ACC112 (cell line): ENCODE results near the gene TRIM66.

Source experiments
- H2AFZ ChIP-seq: fragments of 200-600 bp; sonication (generic); one replicate; pipeline ENCODE4 v1.6.0; 2017; ENCODE audit warnings: antibody characterized with exemption, low read length; ENCODE audit not compliant: unreplicated experiment
- H3K27ac ChIP-seq: fragments of 200-600 bp; sonication (generic); 2 replicates; pipeline ENCODE4 v1.5.1; 2014; ENCODE audit warnings: low read depth, mild to moderate bottlenecking, antibody characterized with exemption, low read length, moderate library complexity
- H3K27me3 ChIP-seq: fragments of 200-600 bp; sonication (generic); 2 replicates; pipeline ENCODE4 v1.6.1; 2014; ENCODE audit warnings: mild to moderate bottlenecking, antibody characterized with exemption, low read length, moderate library complexity, mixed read lengths; ENCODE audit not compliant: insufficient read depth
- H3K36me3 ChIP-seq: fragments of 200-600 bp; sonication (generic); 2 replicates; pipeline ENCODE4 v1.6.1; 2016; ENCODE audit warnings: mild to moderate bottlenecking, antibody characterized with exemption, low read length, moderate library complexity, mixed read lengths; ENCODE audit not compliant: insufficient read depth
- H3K4me1 ChIP-seq: fragments of 200-600 bp; sonication (generic); one replicate; pipeline ENCODE4 v1.6.1; 2016; ENCODE audit warnings: low read length, mixed read lengths; ENCODE audit not compliant: insufficient read depth, unreplicated experiment, control insufficient read depth
- H3K4me3 ChIP-seq: fragments of 200-600 bp; sonication (generic); 2 replicates; pipeline ENCODE4 v1.5.1; 2014; ENCODE audit warnings: mild to moderate bottlenecking, low read depth, low read length
- H3K79me2 ChIP-seq: fragments of 200-600 bp; sonication (generic); one replicate; pipeline ENCODE4 v1.6.0; 2016; ENCODE audit warnings: low read length; ENCODE audit not compliant: control insufficient read depth, unreplicated experiment, insufficient read depth

TRIM66 gene

DNA sequence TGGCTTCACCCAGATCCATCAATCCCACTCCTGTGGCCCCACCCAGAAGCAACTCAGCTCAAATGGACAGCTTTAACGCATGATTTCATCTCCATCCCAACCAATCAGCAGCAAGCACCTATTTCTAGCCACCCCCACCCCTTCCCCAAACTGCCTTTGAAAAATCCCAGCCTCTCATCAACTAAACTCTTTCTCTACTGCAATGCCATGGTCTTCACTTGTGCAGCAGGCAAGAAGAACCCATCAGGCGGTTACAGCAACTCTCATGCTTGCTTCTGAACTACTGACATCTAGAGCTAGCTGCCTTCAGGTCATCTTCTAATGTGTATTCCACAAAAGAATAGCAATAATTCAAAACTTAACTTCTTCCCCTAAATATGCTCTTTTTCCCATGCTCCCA, 46.3 kb downstream of the TRIM66 start:
- Histone ChIP-seq H3K36me3 (peaks cover 34% of the 10 kb centered on the region), H2AFZ (no peak overlapping the region), H3K79me2 (no peaks in the 10 kb centered on the region), H3K27me3 (no peaks in the 10 kb centered on the region), H3K4me3 (no peak overlapping the region), H3K27ac (no peak overlapping the region), H3K4me1 (peaks cover 7% of the 10 kb centered on the region)

DNA sequence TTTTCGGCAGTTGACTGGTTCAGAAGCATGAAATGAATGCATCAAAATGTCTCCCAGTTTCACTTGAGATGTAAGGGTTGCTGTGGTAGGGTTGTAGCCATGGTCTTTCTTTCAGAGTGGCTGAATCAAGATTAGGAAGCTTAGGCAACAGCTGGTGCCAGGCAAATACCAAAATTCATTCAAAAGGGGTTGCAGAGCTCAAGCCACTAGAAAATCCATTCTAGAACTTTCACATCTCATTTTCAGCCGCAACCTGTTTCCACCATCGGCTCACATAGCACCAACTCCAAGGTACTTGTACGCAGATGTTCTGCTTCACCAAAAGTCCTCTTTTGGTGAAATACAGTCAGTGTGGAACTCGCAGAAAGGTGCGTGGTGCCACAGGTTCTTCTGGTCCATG, 48.0 kb downstream of the TRIM66 start:
- Histone ChIP-seq H3K36me3 (peaks cover 31% of the 10 kb centered on the region), H3K27ac (no peak overlapping the region), H2AFZ (no peak overlapping the region), H3K79me2 (no peaks in the 10 kb centered on the region), H3K4me3 (no peak overlapping the region), H3K4me1 (peaks cover 11% of the 10 kb centered on the region), H3K27me3 (no peaks in the 10 kb centered on the region)

DNA sequence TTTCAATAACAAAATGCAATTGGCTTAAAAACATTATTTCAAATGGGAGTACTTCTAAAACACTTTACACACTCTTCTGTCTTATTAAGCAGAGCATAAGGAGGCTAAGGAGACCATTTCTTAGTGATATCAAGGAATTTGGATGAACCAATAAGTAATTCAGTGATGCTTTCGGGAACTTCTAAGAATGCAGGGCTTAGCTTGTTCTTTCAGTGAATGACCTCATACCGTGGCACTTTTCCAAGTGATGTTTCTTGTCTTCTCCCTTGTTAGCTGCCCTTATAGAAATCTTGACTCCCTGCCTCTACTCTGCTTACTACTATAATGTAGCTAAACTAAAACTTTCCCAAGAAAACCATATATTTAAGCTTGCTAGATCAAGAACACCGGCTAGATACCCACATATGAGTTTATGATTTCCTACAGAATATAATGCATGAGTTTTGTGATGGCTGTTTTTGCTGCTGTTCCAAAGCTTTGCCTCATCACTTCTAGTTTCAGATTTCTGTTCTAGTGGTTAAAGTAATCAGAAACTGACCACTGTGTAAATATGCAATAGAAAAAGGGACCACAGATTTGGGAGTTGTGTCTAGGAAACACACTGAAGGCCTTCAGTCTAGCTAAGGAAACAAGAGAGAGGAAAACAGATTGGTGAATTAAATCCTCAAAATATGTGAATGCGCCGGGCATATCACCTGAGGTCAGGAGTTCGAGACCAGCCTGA, 50.9 kb downstream of the TRIM66 start:
- no peak overlapping the region for H3K4me3 ChIP-seq
- peaks cover 11% of the 10 kb centered on the region for H3K4me1 ChIP-seq
- H3K36me3 ChIP-seq, result peaks cover 18% of the 10 kb centered on the region
- H3K27me3 ChIP-seq, result no peaks in the 10 kb centered on the region
- H3K79me2 ChIP-seq, result no peaks in the 10 kb centered on the region
- H2AFZ ChIP-seq, result no peak overlapping the region
- no peak overlapping the region for H3K27ac ChIP-seq

DNA sequence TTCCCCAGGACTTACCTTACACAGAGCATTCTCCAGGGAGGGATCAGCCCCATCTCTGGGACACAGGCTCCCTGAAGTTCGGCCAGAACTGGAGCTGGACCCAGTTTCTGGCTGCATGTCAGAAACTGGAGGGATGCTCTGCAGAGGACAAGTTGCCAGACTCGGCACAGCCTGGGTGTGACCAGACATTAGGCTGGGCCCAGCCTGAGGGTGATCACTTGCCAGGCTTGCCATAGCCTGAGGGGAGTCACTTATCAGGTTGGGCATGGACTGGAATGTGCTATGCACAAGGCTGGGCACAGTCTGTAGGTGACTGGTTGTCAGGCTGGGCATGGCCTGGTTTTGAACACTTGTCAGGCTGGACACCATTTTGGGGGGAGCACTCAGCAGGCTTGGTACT, 57.8 kb downstream of the TRIM66 start:
- Histone ChIP-seq H2AFZ (no peak overlapping the region), H3K27me3 (no peaks in the 10 kb centered on the region), H3K4me1 (no peaks in the 10 kb centered on the region), H3K36me3 (no peaks in the 10 kb centered on the region), H3K4me3 (no peak overlapping the region), H3K27ac (no peak overlapping the region), H3K79me2 (no peaks in the 10 kb centered on the region)

DNA sequence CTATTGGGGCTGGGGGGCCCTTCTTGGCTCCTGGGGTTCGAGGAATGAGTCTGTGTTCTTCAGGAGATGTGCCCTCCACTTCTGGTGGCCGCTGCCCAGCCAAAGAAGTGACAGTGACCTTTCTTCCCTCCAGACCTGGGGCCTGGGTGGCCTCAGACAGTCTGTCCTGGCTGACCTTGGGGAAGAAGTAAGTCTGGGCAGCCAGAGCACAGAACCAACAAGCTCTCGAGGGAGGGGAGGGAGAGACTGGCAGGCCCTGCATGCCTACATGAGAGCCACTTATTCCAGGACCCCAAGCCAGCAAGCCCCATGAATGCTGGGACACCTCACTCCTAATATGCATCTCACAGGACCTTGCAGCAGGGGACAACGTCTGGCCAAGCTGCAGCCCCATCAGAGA, 61.3 kb downstream of the TRIM66 start:
- Histone ChIP-seq H3K27ac (no peak overlapping the region), H3K27me3 (no peaks in the 10 kb centered on the region), H3K4me3 (no peak overlapping the region), H3K4me1 (no peaks in the 10 kb centered on the region), H3K36me3 (no peaks in the 10 kb centered on the region), H3K79me2 (no peaks in the 10 kb centered on the region), H2AFZ (no peak overlapping the region)

DNA sequence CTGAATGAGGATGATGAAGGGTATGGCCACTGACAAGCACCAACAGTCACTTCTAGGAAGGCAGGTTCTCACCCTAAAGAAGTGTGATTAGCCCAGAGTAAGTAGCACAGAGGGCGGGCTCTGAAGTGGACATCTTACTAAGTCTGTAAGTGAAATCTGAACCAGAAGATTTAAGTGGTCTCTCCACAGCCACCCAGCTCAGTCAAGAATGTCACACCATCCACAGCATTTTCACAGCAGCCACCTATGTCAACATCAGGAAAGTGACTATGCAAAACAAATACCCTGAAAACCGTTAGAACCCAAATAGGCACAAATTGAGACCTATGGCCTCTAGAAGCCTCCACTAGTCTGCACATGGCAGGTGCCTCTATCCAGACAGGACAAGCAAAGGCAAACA, 65.4 kb downstream of the TRIM66 start:
- H3K4me3 ChIP-seq, result no peak overlapping the region
- H3K27ac ChIP-seq, result no peak overlapping the region
- H3K36me3 ChIP-seq, result no peaks in the 10 kb centered on the region
- no peak overlapping the region for H2AFZ ChIP-seq
- H3K4me1 ChIP-seq, result no peaks in the 10 kb centered on the region
- no peaks in the 10 kb centered on the region for H3K79me2 ChIP-seq
- H3K27me3 ChIP-seq, result no peaks in the 10 kb centered on the region

DNA sequence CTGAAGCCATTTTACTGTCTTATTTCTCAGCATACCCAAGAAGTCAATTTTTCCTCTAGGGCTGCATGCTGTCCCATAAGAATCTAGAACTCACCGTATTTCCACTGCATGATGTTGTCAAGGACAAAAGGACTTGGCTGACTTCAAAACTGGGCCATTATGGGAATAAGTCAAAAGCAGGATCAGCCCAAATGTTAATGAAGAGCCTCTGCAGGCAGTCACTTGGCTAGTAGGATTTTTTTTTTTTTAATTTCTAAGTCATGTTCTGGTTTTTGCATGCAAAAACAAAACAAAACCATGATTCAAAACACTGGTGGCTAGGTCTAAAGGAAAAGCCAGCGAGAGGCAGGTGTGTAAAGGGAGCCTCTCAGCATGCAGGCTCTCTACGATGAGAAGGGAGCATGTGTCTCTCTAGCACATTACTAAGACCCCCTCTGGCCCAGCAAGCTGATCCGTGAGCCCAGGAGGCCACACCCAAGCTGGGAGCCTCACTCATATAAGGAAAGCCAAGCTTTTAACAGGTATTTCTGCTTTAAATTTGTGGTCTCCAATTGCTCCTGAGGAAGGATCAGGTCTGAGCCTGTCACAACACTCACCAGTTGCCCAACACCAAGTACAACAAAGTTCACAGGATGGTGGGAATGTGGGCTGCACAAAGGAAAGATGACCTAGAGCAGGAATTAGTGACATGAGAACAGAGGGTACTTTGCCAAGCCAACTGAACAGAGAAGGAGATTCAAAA, 67.0 kb downstream of the TRIM66 start:
- no peaks in the 10 kb centered on the region for H3K79me2 ChIP-seq
- no peak overlapping the region for H3K27ac ChIP-seq
- H3K4me3 ChIP-seq, result no peak overlapping the region
- H3K4me1 ChIP-seq, result no peaks in the 10 kb centered on the region
- no peaks in the 10 kb centered on the region for H3K27me3 ChIP-seq
- no peaks in the 10 kb centered on the region for H3K36me3 ChIP-seq
- H2AFZ ChIP-seq, result no peak overlapping the region

DNA sequence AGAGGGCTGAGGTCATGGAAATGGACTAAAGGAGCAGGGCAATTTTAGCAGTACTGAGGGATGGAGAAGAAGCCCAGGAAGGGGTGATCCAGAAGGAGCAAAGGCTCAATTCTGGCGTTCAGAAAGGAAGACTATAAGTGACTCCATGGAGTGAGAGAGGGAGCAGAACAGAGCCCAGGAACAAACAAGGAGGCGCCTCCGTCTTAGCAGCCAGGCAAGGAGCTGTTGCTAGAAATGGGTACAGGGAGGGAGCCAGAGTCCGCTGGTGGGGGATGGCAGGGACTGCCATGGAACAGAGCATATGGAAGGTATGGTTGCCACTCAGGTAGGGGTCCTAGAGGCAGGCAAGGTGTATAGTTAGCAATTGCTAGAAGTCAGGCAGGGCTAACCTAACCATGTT, 68.0 kb downstream of the TRIM66 start:
- no peak overlapping the region for H3K27ac ChIP-seq
- no peak overlapping the region for H3K4me3 ChIP-seq
- H3K79me2 ChIP-seq, result no peaks in the 10 kb centered on the region
- no peaks in the 10 kb centered on the region for H3K36me3 ChIP-seq
- no peaks in the 10 kb centered on the region for H3K4me1 ChIP-seq
- no peaks in the 10 kb centered on the region for H3K27me3 ChIP-seq
- H2AFZ ChIP-seq, result no peak overlapping the region

DNA sequence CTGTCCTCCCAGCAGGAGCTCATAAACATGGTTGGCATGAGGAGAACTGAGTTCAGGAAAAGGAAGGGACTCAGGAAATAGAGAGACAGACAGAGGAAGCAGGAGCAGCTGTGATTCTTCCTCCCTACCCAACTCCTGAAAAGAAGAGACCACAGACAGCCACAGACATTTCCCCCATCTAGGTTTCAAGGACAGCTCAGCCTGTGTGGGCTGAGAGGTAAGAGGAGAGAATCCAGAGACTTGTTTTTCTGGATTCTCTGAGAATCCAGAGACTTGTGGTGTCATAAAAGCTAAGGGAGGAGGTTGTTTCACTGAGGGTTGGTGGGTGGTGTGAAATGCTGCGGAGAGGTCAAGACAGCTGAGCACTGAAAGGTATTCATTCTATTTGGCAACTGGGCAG, 69.4 kb downstream of the TRIM66 start:
- no peaks in the 10 kb centered on the region for H3K79me2 ChIP-seq
- no peaks in the 10 kb centered on the region for H3K27me3 ChIP-seq
- peaks cover 7% of the 10 kb centered on the region for H3K4me1 ChIP-seq
- no peak overlapping the region for H3K27ac ChIP-seq
- H3K4me3 ChIP-seq, result no peak overlapping the region
- no peak overlapping the region for H2AFZ ChIP-seq
- no peaks in the 10 kb centered on the region for H3K36me3 ChIP-seq

DNA sequence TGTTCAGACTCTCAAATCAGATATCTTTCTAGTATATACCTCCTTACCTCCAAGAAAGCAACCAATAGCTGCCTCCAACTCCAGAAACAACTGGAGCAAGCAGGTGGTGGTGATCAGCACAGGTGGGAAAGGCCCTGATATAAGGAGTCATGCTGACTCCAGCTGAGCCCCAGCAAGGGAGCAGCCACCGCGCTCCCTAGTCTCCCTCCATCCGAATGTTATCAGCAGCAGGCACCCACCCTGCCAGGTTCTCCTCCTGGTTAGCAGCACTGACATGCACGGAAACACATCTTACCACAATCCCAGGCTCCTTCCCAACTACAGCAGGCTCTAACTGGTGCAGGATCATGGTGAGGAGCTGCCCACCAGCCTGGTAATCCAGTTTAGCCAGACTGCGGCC, 69.9 kb downstream of the TRIM66 start:
- no peak overlapping the region for H3K27ac ChIP-seq
- H3K4me1 ChIP-seq, result peaks cover 7% of the 10 kb centered on the region

DNA sequence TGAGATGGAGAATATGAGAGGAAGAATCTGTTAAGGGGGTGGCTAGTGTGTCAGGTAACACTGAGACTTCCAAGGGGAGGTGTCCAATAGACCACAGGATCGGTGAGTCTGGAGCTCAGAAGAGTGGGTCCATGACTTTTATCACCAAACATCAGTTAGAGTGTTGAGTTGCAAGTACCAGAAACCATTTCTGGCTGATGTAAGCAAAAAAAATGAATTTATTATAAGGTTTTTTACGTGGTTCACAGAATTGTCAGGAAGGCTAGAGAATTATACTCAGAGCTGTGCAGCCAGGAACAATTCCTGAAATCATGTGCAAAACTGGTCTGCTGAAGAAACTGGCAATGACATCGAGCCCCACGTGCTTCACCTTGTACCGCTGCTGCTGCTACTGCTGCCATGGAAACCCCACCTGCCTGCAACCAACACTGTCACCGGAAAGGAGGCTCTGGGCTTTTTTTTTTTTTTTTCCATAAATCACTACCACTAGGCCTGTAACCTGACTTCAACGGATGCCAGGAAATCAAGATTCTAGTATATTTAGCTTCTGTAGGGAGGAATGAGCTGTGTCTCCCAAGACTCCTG, 71.8 kb downstream of the TRIM66 start:
- Histone ChIP-seq H3K4me1 (peaks cover 13% of the 10 kb centered on the region), H2AFZ (no peak overlapping the region), H3K79me2 (no peaks in the 10 kb centered on the region), H3K36me3 (no peaks in the 10 kb centered on the region), H3K27ac (no peak overlapping the region), H3K4me3 (no peak overlapping the region), H3K27me3 (no peaks in the 10 kb centered on the region)

More for the DNA sequence above, 69.9 kb downstream of the TRIM66 start:
- Histone ChIP-seq H3K4me3 (no peak overlapping the region), H3K27me3 (no peaks in the 10 kb centered on the region), H3K79me2 (no peaks in the 10 kb centered on the region), H2AFZ (no peak overlapping the region), H3K36me3 (no peaks in the 10 kb centered on the region)
